ENCODE results near the gene ACO2.
"Not testable (repeated sequence)": the region's sequence is repeated elsewhere in the genome, so short reads cannot be mapped to it uniquely, and the experiment has no call there.

Gene ACO2

DNA sequence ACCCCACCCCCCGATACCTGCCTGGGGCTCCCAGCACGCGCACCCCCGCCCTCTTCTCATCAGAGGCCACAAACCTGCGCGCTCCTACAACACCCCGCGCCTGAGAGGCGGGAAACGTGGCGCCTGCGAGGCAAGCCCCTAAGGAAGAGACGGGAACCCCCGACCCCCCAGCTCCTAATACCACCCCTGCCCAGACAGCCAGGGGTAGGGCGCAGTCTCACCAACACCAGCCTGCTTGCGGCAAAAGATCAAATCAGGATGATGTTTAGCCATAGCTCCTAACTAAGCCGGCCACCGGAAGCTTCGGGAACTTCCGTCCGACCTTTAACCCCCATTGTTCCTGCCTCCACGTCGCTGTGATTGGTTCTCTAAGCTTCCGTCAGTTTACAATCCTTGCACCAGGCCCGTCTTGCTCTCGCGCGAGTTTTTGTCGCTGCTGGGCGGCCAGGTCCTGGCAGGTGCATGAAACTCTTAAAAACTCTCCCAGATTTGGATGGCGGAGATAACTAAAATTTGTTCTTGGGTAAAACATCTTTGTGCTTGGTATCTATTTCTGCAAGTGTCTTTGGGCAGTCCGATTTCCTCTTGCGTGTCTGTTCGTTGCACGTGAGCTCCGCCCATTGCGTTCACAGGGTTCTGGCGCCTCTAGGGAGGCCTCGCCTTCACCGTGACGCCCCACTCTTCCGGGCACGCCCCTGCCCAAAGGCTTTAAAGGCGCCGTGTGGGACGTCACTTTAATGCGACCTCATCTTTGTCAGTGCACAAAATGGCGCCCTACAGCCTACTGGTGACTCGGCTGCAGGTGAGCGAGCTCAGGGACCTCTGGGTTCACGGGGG, at the start of gene ACO2, which contains the start of gene PHF5A:
Gene ACO2, plus strand, starts transcription at position 737 of the 837 bp plus-strand sequence. Its CDS starts 30 bp downstream, at position 767.
Gene PHF5A, minus strand, starts transcription at position 312 of the 837 bp plus-strand sequence. Its CDS starts 39 bp downstream, at position 273.
- DNase-seq (ENCODE audit: low read depth): peak; percentile 93

- no peak for DNase-seq (ENCODE audit: low read depth)
Observed at GRCh38 chr22:41425660-41426365, 43.1 kb upstream of the ACO2 start.

GRCh38 chr22:41429232-41429950, 39.5 kb upstream of the ACO2 start:
- no peak for DNase-seq (ENCODE audit: low read depth)

DNA sequence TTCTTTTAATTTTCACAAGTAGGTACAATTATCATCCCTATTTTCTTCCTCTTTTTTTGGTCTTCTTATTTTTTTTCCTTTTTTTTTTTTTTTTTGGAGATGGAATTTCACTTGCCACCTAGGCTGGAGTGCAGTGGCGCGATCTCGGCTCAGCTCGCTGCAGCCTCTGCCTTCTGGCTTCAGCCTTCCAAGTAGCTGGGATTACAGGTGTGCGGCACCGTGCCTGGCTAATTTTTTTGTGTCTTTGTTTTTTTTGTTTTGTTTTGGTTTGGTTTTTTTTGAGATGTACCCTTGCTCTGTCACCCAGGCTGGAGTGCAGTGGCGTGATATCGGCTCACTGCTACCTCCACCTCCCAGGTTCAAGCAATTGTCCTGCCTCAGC, 39.0 kb upstream of the ACO2 start:
- DNase-seq (ENCODE audit: low read depth): no peak

GRCh38 chr22:41431656-41432055, 37.3 kb upstream of the ACO2 start:
- DNase-seq (ENCODE audit: low read depth): no peak

DNA sequence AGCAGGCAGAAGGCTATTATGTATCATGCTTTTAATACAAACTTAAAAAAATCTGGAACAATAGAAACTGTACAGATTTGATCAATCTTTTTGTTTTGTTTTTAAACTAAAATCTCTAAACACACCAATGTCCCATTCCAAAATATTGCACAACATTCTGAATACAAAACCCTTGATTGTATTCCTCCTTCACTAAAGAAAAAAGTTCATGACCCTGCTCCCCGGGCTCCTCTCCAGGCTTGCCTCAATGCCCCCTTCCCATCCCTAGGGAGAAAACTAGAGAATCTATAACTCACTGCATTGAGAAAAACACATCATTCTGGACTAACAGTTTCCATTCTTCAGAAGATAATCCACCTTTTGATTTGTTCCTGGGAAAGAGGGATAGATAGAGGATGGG, 35.4 kb upstream of the ACO2 start:
- not testable (repeated sequence) for DNase-seq (ENCODE audit: low read depth)

DNA sequence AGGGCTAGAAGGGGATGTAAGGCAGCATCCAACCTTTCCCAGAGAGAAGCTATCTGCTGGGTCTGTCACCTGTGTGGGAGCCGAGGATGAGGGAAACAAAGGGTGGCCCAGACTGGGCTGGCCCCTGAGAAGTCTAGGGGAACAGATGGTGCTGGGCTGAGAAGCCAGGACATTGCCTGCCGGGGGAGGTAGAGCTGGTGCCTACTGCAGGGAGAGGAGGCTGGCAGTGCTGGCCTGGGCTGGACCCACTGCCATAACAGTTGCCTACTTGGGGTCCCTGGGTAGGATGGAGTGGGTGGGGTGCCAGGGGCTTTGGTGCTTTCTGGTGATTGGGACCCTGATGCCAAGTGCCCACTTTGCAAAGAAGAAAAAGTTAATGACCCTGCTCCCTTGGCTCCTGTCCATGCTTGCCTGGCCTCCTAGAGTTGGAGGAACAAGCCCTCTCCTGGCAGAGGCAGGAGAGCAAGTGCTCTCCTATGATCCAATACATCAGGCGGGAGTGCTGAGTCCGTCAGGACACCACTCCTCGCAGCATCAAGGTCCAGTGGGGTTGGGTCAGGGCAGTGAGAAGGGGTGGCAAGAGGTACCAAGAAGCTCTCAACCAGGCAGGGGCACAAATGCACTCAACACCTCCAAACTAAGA, 34.4 kb upstream of the ACO2 start:
- not testable (repeated sequence) for DNase-seq (ENCODE audit: low read depth)

GRCh38 chr22:41435560-41435959, 33.4 kb upstream of the ACO2 start:
- no peak for DNase-seq (ENCODE audit: low read depth)

- DNase-seq (ENCODE audit: low read depth): no peak
Observed at GRCh38 chr22:41436322-41437113, 32.4 kb upstream of the ACO2 start.

- DNase-seq (ENCODE audit: low read depth): no peak
Observed at GRCh38 chr22:41437198-41437597, 31.7 kb upstream of the ACO2 start.

DNA sequence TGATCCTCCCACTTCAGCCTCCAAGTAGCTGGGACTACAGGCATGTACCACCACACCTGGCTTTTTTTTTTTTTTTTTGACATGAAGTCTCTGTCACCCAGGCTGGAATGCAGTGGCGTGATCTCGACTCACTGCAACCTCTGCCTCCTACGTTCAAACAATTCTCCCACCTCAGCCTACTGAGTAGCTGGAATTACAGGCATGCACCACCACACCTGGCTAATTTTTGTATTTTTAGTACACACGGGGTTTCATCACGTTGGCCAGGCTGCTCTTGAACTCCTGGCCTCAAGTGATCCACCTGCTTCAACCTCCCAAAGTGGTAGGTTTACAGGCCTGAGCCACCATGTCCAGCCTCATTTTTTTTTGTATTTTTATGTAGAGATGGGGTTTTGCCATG, 28.4 kb upstream of the ACO2 start:
- not testable (repeated sequence) for DNase-seq (ENCODE audit: low read depth)

- no peak for DNase-seq (ENCODE audit: low read depth)
Observed at GRCh38 chr22:41442240-41442792, 26.6 kb upstream of the ACO2 start.

GRCh38 chr22:41444360-41445128, 24.4 kb upstream of the ACO2 start:
- DNase-seq (ENCODE audit: low read depth): peak; percentile 96

GRCh38 chr22:41445129-41446056, 23.5 kb upstream of the ACO2 start:
- DNase-seq (ENCODE audit: low read depth): no peak

DNA sequence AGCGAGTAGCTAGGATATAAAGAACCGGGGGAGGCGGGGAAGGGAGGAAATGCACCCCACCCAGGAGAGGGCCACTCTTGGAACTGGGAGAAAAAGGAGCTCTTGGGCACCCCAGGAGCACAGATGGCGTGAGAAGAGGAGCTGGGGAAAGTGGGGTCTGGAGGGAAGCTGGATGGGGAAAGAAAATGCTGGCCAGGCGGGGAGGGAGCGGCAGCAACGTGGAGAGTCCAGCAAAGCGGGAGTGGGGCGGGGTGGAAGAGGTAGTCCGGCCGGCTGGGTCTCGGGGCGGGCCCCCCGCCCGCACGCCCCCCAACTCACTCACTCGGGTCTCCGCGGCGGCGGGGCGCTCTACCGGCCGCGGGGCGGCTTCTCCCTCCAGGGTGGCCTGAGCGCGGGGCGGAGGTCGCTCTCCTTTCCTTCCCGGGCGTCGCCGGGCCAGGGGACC, 22.8 kb upstream of the ACO2 start:
- DNase-seq (ENCODE audit: low read depth): no peak

DNA sequence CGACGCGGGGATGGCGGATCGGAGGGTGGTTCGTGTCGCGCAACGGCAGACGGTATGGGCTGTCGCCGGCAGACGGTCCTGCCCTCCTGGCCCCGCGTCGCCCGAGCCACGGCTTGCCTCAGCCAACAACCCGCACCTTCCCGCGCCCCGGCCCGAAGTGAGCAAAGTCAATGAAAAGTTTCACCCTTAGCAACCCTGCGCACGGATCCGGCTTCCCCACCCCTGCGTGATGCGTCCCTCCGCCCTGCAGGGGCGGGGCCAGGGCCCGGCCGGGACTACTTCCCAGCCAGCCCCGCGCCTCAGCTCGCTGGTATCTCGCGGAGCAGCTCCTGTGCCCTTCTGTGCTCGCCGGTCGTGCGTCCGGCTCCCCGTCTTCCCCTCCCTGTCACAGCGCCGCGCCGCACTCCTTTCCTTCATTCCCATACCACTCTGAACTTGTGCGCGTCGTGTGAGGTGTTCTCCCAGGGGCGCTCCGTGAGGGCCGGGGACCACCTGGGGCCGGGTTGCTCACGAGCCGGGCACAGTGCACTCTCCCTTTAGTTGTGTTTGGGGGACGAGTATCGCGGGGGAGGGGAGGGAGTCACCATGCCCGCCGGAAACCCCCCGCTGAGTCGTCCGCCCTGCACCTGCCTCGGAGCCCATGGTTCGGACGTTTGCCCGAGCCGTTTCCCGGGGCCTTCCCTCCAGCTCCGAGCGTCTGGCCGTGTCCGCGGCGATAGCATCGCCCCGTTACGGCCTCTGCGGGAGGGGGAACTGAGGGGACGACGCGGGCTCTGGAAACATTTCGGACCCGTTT, 22.1 kb upstream of the ACO2 start, which contains the start of gene TOB2:
Gene TOB2, minus strand, starts transcription at position 163 of the 796 bp plus-strand sequence. CDS start 9,456 bp downstream, outside the sequence.
- peak; percentile 87 for DNase-seq (ENCODE audit: low read depth)

DNA sequence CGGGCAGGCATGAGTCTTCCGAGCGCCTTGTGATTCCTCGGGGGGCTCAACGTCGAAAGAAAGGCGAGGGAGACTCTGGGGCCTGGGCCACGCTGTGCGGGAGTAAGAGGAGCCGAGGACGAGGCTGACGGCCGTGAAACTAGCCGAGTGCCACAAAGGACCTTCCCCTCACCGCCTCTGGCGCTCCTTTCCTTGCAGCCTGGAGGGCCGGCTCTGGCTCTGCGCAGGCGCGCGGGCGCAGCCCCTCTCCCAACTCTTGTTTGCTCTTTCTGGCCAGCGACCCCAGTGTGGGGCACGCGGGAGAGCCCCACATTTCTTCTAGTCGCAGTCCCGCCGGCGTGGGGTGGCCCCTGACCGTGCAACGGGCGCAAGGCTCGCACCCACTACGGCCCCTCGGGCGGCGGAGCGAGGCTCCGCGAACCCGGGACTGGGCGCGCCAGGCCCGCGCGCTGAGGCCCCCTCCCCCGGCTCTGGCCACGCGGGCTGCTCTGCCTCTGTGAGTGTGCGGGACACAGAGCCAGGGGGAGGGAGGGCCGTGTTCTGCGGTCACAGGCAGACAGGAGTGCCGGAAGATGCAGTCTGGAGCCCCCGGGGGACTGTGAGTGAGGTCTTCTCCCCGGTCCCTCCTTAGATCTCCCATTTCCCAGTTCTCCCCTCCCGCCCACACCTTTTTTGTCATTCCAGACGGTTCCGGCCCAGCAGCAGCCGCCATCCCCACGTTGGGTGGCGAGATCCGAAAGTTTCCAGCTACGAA, 21.3 kb upstream of the ACO2 start:
- peak; percentile 22 for DNase-seq (ENCODE audit: low read depth)
